Sciatic nerve (tissue), 2 donors: Measurements from ENCODE around the gene ARHGEF17. TPM values are rescaled to one million over a fixed set of nuclear protein-coding genes. Genes with fewer than 3 reads are reported as not detected.

Experiments
- ATAC-seq: fragments of 200-7000 bp; cut with Tn5 transposase; one replicate; pipeline ENCODE4 v1.9.1; 2020; ENCODE audit warnings: mild to moderate bottlenecking, moderate library complexity
- DNase-seq: peaks from one replicate; pipeline ENCODE4 v3.0.0-alpha.2; 2020; ENCODE audit warnings: low spot score
- intact Hi-C: fragments of 100-400 bp; cut with DNase I; formaldehyde crosslinking; loops from one replicate; pipeline ENCODE4 v1.14.2; 2022
- total RNA-seq: library from RNA; stranded (reverse); fragmentation: NEBNext Ultra II Directional; extraction: Animal tissue kit (Norgen Biotek cat#: 25700); gene quantifications from one replicate; pipeline ENCODE4 v1.2.1, GENCODE V29; 2021
- donor health status: DM: no; HTN: no; CAD: no.
- donor health status: DM: no; HTN: no; CAD: no.

Gene ARHGEF17, protein sequence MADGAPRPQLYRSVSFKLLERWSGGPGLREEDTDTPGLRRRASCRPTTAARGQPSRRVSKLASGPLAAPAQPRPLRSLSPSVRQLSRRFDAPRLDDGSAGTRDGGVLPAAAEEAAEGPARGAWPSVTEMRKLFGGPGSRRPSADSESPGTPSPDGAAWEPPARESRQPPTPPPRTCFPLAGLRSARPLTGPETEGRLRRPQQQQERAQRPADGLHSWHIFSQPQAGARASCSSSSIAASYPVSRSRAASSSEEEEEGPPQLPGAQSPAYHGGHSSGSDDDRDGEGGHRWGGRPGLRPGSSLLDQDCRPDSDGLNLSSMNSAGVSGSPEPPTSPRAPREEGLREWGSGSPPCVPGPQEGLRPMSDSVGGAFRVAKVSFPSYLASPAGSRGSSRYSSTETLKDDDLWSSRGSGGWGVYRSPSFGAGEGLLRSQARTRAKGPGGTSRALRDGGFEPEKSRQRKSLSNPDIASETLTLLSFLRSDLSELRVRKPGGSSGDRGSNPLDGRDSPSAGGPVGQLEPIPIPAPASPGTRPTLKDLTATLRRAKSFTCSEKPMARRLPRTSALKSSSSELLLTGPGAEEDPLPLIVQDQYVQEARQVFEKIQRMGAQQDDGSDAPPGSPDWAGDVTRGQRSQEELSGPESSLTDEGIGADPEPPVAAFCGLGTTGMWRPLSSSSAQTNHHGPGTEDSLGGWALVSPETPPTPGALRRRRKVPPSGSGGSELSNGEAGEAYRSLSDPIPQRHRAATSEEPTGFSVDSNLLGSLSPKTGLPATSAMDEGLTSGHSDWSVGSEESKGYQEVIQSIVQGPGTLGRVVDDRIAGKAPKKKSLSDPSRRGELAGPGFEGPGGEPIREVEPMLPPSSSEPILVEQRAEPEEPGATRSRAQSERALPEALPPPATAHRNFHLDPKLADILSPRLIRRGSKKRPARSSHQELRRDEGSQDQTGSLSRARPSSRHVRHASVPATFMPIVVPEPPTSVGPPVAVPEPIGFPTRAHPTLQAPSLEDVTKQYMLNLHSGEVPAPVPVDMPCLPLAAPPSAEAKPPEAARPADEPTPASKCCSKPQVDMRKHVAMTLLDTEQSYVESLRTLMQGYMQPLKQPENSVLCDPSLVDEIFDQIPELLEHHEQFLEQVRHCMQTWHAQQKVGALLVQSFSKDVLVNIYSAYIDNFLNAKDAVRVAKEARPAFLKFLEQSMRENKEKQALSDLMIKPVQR (N-terminal part only)
- total RNA-seq: 110 TPM

- DNase-seq (peak; percentile 88), ATAC-seq (peak; percentile 62)
- intact Hi-C loops: no loop called here
Measured at GRCh38 chr11:73308003-73308960, at the start of gene ARHGEF17. Gene ARHGEF17 (plus strand): TSS chr11:73308276. CDS start chr11:73308639, 363 bp downstream.

DNA sequence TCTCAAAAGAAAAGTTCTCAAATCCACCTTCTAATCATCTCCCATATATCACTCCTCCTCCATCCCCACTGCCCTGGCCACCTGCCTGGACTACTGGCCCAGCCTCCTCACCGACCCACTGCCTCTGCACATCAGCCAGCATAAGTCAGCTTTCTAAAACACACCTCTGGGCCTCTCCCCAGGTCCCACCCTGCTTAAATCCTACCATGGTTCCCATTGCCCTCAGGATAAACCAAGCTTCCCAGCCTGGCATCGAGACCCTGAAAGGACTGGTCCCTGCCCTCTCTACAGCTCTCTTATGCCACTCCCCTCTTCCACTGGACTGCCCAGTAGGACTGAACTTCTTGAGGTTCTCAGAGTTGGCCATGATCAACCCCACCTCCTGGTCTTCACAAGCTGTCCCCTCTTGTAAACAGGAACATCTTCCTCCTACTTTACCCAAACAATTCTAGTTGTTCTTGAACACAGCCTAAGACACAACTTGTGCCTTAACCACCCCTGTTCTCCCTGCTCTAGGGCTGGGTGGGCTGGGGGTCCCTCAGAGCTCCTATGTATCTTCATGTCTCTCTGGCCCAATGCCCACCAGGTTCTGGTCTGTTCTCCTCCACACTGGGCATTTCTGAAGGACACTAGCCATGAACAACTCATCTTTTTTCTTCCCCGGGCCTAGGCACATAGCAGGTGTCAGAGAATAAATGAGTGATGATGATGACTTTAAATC, 48.5 kb upstream of the ARHGEF17 start:
- DNase-seq: peak; percentile 51

GRCh38 chr11:73260127-73260457, 48.0 kb upstream of the ARHGEF17 start:
- intact Hi-C loops: no loop called here
- DNase-seq (peak; percentile 19), ATAC-seq (no peak)

More for the DNA sequence above, 48.5 kb upstream of the ARHGEF17 start:
- no peak for ATAC-seq
- intact Hi-C loops: no loop called here

- DNase-seq: peak; percentile 23
- intact Hi-C loops: no loop called here
- ATAC-seq: no peak
Measured at GRCh38 chr11:73262851-73263495, 45.1 kb upstream of the ARHGEF17 start.

DNA sequence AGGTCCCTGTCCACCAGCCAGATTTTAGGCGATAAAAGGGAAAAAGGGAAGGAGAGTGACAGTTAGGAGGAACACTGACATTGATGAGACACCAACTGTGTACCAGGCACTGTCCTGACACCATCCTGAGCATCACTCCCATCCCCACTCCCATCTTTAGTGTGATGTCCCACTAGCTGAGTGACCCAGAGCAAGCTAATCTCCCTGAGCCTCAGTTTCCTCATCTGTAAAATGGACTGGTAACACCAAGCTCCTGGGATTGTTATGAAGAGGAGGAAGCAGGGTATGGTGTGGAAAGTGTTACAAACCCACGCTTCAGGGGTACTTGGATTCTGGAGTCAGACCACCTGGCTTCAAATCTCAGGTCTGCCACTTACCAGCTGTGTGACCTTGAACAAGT, 44.4 kb upstream of the ARHGEF17 start:
- intact Hi-C loops: no loop called here
- DNase-seq (no peak), ATAC-seq (no peak)

DNA sequence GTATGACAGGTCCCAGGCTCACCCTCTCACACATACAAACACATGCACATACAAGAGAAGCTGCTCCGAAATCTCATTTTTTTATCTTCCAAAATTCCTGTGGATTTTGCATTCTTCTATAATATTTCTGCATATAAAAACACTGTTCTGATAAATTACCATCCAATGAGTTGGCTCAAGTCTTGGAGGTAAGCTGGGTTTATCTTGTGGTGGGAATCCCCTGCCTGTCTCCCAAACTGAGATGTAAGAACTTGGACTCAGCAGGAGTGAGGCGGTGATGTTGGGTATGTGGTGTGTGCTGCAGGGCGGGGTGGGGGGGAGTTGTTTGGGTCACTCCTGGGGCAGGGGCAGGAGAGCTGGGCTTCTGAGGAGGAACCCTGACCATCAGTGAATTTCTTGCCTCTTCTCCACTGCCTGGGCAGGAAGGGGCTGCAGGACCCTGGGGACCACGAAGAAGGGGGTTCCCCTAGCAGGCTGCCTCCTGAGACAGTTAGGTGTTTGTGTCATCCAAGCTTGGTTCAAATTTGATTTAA, 42.7 kb upstream of the ARHGEF17 start:
- ATAC-seq (no peak), DNase-seq (peak; percentile 23)

GRCh38 chr11:73265853-73266645, 42.0 kb upstream of the ARHGEF17 start:
- intact Hi-C loops: no loop called here
- DNase-seq: no peak
- ATAC-seq: no peak

More for the DNA sequence above, 42.7 kb upstream of the ARHGEF17 start:
- intact Hi-C loops: no loop called here

DNA sequence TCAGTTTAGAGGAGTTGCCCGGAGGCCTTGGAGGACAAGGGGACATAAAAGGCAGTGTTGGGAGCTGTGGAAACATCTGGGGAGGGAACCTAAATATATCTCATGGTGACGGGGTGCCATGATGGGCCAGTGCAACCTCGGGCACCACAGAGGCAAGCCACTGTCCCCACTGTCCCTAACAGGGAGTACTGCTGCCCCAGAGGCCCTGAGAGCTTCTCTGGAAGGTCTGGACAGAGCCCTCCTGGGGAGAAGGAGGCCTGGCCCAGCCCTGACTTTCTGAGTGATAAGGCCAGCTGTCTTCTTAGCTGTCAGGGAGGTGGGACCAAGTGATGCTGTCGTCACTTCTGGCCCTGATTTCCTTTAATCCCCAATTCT, 41.4 kb upstream of the ARHGEF17 start:
- DNase-seq (peak; percentile 45), ATAC-seq (no peak)
- intact Hi-C loops: no loop called here

GRCh38 chr11:73267122-73267846, 40.8 kb upstream of the ARHGEF17 start:
- no peak for ATAC-seq
- intact Hi-C loops: no loop called here
- DNase-seq: peak; percentile 23

- intact Hi-C loops: no loop called here
- ATAC-seq (no peak), DNase-seq (peak; percentile 39)
Measured at GRCh38 chr11:73267906-73268540, 40.1 kb upstream of the ARHGEF17 start.

- ATAC-seq: no peak
- intact Hi-C loops: no loop called here
- peak; percentile 32 for DNase-seq
Measured at GRCh38 chr11:73268671-73269271, 39.3 kb upstream of the ARHGEF17 start.

DNA sequence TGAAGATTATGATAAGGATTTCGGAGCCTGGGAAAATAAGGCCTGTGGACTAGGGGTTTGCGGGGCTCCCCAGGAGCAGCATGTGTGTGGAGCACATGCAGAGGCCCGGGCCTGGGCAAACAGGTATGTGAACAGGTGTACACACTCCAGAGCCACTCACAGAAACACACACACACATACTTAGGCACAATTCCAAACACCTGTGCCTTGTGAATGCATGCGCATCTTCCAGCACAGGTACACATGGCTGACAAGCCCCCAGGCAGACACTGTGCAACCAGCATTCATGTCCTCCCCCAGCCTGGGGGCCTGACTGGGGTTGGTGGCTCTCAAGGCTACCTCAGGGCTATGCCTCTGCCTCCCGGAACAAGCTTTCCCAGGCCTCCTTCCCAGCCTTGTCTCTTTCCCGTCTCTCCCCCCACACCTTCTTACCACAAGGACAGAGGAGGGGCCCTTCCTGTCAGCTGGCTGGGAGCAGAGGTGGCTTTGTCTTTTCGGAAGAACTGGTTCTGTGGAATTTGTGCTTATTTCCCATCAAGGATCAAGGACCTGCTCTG, 38.5 kb upstream of the ARHGEF17 start:
- DNase-seq (peak; percentile 34), ATAC-seq (no peak)
- intact Hi-C loops: no loop called here

DNA sequence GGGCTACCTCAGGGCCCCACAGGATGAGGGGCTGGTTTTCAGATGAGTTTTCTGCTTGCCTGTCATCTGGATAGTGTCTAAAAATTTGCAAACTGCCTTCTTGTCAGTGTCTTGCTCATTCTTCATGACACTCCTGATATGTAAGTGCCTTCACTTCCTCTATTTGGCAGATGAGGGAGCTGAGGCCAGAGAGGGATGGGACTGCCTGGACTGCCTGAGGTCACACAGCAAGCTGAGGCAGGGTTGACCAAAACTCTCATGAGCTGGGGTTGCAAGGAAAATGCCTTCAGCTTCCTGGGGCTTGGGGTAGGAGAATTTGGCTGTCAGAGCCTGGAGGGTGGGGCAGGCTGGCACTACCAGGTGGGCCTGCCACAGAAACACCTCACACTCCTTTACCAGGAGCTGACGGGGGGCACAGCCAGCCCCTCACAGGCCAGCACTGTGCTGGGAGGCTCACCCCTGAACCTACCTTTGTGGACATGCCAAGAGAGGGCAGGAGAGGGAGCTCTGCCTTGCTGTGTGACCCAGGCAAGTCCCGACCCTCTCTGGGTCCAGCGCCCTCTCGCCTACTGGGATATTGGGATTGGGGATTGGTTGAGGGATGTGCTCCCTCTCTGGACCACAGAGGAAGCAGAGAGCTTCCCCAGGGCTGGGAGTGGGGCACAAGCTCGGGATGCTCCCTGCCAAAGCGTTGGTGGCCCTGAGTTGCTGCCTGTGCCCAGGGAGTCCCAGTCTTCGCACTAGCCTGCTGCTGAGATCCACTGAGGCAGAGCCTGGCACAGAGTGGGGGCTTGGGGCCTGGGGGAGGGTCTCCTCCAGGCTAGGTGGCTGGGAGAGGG, 37.8 kb upstream of the ARHGEF17 start:
- ATAC-seq: no peak
- peak; percentile 36 for DNase-seq
- intact Hi-C loops: no loop called here
